CMK (cell line): Measurements from ENCODE around the gene FAM120B.
A peak's percentile ranks its signal among the peaks of the same experiment; 100 is the strongest.
"Not testable (repeated sequence)": the region's sequence is repeated elsewhere in the genome, so short reads cannot be mapped to it uniquely, and the experiment has no call there.

Experiments used
- DNase-seq: peaks from one replicate; pipeline ENCODE4 v3.0.0-alpha.2; 2010; ENCODE audit warnings: low read depth

Gene FAM120B, protein sequence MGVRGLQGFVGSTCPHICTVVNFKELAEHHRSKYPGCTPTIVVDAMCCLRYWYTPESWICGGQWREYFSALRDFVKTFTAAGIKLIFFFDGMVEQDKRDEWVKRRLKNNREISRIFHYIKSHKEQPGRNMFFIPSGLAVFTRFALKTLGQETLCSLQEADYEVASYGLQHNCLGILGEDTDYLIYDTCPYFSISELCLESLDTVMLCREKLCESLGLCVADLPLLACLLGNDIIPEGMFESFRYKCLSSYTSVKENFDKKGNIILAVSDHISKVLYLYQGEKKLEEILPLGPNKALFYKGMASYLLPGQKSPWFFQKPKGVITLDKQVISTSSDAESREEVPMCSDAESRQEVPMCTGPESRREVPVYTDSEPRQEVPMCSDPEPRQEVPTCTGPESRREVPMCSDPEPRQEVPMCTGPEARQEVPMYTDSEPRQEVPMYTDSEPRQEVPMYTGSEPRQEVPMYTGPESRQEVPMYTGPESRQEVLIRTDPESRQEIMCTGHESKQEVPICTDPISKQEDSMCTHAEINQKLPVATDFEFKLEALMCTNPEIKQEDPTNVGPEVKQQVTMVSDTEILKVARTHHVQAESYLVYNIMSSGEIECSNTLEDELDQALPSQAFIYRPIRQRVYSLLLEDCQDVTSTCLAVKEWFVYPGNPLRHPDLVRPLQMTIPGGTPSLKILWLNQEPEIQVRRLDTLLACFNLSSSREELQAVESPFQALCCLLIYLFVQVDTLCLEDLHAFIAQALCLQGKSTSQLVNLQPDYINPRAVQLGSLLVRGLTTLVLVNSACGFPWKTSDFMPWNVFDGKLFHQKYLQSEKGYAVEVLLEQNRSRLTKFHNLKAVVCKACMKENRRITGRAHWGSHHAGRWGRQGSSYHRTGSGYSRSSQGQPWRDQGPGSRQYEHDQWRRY

GRCh38 chr6:170306324-170307079 lies at the start of gene FAM120B:
TSS of gene FAM120B (plus strand) at chr6:170306758. CDS start at chr6:170317391, 10,633 bp downstream.
- DNase-seq: peak; percentile 87

GRCh38 chr6:170257376-170257775 lies 49.2 kb upstream of the FAM120B start:
- no peak for DNase-seq

DNA sequence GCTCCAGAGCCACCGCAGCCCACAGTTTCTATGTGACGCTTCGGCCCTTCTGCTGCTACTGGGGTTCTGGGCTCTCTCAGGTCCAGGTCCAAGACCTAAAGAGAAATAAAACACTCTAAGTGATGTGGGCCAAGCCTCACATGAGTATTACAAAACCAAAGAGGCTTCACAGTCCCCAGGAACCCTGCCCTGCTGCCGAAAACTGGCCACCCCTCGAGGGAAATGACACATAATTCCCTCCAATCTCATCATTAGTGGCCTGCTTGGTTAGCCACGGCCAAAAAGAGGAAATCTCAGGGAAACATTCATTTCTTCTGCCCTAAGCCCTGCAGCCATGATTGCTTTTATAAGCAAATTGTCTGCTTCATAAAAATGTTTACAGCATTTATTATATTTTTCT lies 48.2 kb upstream of the FAM120B start:
- no peak for DNase-seq

DNA sequence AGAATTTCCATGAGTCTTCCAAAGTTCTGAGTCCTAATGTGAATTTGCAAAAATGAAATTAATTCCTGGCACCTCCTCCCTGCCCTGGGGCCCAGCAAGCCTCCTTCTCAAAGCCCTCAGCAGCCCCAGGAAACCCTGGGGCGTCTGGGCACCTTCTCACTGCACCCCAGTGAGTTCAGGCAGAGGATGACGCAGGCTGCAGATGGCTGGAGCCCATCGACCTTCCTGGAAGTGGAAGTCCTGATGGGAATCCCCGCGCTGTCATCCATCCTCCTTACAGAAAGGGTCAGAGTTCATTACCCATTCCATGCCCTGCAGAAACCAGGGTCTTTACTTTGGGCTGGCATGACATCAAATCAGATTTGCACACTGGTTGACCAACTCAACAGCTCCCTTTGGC lies 47.3 kb upstream of the FAM120B start:
- DNase-seq: no peak

GRCh38 chr6:170260686-170261085 lies 45.9 kb upstream of the FAM120B start:
- no peak for DNase-seq

- DNase-seq: no peak
These were observed 44.7 kb upstream of the FAM120B start for GRCh38 chr6:170261643-170262488.

- no peak for DNase-seq
These were observed 44.0 kb upstream of the FAM120B start for GRCh38 chr6:170262489-170263088.

DNA sequence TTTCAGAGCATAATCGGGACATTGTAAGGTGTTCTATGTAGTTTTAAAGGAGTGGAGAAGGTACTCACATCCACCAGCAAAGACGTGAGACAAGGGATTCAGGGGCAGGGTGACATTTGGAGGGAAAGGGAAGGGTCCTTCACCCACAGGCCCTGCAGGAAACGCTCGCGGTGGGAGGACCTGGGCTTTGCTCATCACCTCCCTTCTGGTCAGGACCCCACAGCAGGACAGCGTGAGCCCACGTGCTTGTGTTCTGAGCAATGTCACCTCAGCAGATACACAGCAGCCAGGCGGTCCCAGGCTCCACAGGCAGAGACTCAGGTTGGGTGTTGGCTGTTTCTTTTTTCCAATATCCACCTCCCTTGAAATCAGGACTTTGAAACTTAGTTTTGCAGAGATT lies 43.1 kb upstream of the FAM120B start:
- DNase-seq: no peak

DNA sequence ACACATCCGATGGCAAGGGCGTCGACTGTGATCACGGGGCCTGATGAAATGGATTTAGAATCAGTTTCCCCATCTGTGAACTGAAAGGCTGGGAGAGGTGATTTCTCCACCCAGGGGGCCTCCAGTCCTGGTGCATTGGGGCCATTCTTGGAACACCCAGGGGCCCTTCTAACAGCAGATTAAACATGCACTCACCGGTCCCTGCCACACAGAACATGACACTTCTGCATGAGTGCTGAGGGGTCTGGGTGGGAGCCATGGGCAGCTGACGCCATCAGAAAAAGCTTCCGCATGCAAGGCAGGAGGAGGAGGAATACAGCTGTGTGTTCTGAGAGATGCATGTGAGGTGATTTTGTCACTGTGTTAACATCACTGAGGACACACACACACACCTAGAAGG lies 42.5 kb upstream of the FAM120B start:
- DNase-seq: no peak

- not testable (repeated sequence) for DNase-seq
These were observed 41.9 kb upstream of the FAM120B start for GRCh38 chr6:170264644-170265043.

GRCh38 chr6:170265655-170266054 lies 40.9 kb upstream of the FAM120B start:
- DNase-seq: no peak

- no peak for DNase-seq
These were observed 40.3 kb upstream of the FAM120B start for GRCh38 chr6:170266061-170266825.

- no peak for DNase-seq
These were observed 38.9 kb upstream of the FAM120B start for GRCh38 chr6:170267688-170268087.

GRCh38 chr6:170268216-170269129 lies 38.1 kb upstream of the FAM120B start:
- no peak for DNase-seq

GRCh38 chr6:170269151-170269845 lies 37.3 kb upstream of the FAM120B start:
- DNase-seq: no peak

GRCh38 chr6:170269846-170270541 lies 36.6 kb upstream of the FAM120B start:
- no peak for DNase-seq

GRCh38 chr6:170270984-170271593 lies 35.5 kb upstream of the FAM120B start:
- no peak for DNase-seq
